HG02678 (cell line): ENCODE results near the gene UNCX.

Experiments used
- ATAC-seq: cut with Tn5 transposase; IDR thresholded peaks from one replicate; pipeline ENCODE4 v1.9.1; 2021; ENCODE audit warnings: mild to moderate bottlenecking, moderate library complexity; ENCODE audit not compliant: unreplicated experiment

The UNCX gene

DNA sequence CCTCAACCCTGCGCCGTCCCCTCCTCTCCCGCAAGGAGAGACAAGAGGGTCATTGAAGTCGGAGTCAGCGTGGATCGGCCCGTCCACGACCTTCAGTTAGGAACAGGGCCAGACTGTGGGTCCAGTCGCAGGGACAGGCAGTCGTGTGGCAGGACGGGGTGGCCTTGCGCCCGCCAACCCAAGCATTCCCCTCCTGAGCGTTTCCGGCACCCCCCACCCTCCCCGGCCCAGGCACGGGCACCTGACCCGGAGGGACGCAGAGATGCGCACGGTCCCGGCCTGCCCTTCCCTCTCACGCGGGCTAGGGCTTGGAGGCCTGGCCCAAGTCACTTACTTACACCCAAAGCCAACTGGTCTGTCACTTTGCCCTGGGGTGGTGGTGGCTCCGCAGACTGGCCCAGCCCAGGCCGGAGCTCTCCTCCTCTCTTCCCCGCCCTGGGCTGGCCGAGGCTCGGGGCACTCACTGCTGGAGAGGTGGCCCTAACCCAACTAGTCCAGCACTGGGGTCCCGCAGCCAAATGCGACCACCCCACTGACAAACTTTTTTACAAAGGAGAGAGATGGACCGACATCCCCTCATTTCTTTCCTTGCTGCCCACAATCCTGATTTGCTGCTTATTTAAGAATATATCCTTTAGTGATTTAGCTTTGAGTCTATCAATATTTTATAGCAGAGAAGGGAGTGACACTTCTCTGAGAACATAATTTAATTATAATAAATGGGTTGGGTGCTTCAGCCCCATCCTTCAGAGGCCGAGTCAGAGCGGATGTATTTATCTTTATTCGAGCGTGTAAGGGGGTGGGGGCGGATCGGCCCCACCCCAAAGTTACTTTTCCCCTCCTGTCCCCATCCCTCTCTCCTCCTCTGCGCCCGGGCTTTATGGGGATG, 1.2 kb upstream of the UNCX start:
- no peak for ATAC-seq

DNA sequence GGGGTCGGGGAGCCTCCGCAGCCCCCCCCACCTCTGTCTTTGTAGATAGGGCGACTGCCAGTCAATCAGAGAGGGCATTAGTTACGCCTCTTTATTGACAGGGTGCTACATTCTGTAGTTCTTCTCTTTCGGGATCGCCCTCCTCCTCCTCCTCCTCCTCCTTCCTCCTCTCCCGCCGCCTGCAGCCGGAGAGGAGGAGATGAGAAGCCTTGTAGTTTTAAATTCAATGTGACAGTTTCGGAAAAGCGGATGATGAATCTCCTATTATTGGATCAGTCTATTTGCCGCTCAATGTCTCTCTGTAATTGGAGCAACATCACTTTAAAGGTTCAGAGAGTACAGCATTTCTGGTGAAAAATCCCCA, 587 bp upstream of the UNCX start:
- no peak for ATAC-seq

DNA sequence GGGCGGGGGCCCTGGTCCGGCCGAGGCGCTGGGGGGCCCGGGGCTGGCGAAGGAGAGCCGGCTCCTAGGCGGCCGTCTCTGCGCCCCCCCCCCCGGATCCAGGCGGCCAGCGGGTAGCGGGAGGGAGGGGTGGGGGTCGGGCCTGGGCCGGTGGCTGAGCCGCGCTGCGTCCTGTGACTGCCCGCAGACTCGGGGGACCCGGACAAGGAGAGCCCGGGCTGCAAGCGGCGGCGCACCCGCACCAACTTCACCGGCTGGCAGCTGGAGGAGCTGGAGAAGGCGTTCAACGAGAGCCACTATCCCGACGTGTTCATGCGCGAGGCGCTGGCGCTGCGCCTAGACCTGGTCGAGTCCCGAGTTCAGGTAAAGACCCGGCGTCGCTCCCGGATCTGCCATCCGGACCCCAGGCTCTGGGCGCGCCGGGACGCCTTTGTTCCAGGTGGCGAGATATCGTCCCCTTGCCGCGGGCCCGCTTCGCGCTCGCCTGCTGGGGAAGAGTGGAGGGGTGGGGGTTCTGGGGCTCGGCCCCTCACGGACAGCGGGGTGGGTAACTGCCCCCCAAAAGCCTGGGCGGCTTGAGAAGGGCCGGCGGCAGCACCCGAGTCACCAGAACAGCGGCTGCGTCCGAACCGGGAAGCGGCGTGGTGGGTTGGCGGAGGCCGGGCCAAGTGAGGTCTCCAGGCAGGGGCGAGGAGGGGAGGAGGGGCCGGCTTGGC, 819 bp downstream of the UNCX start:
- no peak for ATAC-seq

DNA sequence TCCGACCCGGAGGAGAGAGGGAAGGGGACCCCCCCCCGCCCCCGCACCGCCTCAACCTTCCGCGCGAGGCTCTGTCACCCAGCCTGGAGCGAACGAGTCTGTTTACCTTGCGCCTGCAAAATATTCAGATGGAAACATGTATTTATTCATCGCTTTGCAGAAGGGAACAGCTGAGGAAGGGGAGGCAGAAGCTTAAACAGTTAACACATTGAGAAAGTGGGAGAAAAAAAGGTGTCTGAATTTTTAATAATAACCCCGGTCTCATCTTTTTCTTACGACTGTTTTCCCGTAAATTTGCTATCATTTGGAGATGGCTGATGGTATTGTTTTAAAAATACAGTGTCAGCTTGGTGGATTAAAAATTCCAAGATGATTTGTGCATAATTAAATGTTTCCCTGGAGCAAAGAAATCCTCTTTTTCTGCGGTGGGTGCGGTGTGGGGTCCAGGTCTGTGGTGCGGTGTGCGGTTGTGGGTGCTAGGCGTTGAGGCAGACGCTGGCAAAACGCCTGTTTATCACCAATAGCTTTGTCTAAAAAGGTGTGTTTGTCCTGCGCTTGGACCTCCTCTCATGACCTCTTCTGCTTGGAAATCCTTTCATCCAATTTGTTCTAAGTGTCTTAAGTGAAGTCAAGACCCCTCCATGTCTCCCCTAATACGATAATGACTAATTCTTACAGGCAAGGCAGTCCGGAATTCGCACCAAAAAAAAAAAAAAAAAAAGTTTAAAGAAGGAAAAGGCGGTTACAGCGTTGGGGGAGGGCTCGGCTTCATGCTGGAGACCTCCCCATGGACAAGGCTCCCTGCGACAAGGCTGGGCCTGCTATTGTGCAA, 1.6 kb downstream of the UNCX start:
- no peak for ATAC-seq

DNA sequence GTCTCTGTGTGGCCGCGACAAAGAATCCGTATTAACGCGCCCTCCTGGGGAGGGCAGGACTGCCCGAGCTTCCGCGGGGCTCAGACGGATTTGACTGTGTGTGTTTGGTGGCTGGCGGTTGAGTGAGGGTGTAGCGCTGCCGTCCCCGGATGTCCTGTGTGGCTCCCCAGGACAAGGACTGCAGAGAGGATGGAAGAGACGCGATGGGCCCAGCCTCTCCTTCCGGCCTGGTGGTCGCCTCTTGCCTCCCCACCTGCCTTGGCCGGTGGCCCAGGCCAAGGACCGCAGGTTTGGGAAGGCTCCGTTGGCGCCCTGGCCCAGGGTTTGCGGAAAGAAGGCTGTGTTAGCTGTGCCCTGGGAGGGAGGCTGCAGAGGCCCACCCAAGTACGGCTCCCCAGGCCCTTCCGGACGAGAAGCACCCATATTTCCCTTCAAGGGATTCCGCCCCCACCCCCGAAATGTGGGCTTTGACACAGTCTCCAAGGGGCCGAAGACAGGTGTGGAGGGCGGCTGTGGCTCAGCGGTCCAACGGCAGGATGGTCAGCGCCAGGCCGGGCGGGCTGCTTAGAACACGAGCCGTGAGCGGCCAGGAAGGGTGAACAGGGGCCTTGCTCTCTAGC, 2.3 kb downstream of the UNCX start:
- no peak for ATAC-seq

DNA sequence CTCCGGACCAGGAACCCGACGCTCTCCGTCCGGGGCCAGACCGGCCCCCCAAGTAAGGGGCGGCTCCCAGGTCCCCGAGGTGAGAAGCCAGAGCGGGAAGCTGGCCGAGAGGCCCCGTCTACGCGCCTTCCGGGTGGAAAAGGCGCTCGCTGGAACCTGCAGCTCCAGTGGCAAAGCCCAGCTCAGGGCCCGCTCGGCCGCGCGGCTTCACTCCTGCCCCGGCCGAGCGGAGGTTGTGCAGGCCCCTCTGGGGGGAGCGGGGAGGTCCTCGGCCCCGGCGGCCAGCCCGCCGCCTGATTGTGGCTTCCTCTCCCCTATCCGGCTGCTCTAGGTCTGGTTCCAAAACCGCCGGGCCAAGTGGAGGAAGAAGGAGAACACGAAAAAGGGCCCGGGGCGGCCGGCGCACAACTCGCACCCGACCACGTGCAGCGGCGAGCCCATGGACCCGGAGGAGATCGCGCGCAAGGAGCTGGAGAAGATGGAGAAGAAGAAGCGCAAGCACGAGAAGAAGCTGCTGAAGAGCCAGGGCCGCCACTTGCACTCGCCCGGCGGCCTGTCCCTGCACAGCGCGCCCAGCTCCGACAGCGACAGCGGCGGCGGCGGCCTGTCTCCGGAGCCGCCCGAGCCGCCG, 2.9 kb downstream of the UNCX start:
- ATAC-seq: no peak

GRCh38 chr7:1236132-1236661, 3.5 kb downstream of the UNCX start:
- ATAC-seq: no peak

GRCh38 chr7:1236831-1237701, 4.4 kb downstream of the UNCX start:
- no peak for ATAC-seq

DNA sequence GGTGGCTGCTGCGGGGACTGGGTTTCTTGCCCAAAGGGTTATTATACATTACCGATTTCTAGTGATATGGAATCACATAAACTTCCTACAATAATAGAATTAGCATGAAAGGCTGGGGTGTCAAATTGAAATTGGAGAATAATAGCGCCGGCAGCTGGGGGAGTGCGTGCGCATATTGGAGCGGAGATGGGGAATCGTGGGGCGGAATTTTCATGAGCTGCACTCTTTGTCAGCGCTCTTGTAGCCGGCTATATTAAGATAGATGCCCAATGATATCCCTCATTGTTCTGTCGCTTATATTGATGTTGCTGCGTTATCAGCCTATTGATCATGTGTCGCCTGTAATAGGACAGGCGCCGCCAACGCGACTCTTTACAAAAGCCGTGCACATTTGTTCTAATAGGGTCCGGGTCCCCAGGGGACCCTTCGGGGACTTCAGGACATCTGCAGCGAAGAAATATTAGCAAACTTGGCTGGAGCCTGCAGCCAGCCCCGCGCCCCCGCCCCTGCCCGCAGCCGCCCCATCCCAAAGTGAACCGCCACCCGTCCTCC, 5.1 kb downstream of the UNCX start:
- no peak for ATAC-seq

GRCh38 chr7:1238450-1238882, 5.8 kb downstream of the UNCX start:
- ATAC-seq: no peak

GRCh38 chr7:1238931-1239802, 6.5 kb downstream of the UNCX start:
- ATAC-seq: no peak

GRCh38 chr7:1239803-1240516, 7.3 kb downstream of the UNCX start:
- ATAC-seq: no peak

DNA sequence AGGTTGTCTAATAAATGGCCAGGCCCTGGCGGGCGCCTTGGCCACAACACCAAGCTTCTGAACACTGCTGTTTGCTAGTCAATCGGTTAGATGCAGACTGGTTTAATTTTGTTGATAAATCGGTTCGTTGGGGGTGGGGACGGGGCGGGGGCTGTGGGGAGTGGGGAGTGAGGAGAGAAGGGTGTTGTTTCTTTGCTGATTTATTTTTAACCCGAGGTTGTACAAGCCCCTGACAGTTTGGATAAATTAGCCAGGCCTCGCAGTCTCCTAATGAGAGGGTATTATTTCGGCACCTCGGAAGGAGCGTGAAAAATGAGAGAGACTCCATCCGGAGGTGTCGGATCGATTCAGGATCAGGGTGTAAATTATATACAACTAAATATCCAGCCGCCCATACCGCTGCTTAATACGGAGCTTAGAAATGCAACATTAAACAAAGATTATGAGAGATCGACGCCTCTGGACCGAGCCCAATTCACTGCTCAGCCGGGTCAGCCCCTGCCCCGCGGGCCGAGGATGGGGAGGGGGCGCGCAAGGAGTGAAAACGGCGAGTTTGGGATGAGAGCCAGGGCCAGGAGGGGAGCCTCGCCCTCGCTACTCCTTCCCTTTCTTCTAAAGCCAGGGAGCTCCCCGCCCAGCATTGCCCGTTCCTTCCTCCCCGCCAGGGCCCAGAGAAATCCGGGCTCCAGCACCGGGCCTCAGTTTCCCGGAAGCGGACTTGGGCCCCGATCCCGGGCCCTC, 8.0 kb downstream of the UNCX start:
- no peak for ATAC-seq

- ATAC-seq: no peak
These were observed 8.6 kb downstream of the UNCX start for GRCh38 chr7:1241258-1241602.

DNA sequence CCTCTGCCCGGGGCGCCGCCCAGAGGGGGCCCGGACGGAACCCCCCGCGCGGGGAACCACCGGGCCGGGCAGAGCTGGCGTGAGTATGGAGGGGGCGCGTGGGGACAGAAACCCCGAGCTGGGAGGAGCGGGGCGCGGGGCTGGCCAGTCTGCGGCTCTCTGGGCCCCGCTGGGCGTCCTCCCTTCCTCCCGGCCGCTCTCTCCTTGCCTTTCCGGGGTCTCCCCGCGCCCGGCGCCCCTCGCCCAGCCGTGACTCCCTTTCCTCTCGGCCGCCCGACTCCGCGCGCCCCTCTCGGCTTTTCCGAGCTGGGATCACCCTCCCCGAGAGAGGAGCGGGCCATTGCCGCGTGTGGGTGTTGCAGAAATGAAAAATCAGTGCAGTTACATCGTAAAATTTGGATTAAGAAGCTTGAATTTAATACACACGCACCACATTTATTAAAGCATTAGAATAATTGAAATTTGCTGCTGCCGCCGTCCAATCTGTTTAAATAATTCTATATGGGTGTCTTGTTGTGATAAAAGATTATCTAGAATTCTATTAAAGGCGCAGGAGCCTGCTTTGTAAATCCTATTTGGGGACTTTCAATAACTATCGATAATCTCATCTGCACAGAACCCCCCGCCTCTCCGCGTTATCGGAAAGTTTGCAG, 9.1 kb downstream of the UNCX start:
- ATAC-seq: no peak

DNA sequence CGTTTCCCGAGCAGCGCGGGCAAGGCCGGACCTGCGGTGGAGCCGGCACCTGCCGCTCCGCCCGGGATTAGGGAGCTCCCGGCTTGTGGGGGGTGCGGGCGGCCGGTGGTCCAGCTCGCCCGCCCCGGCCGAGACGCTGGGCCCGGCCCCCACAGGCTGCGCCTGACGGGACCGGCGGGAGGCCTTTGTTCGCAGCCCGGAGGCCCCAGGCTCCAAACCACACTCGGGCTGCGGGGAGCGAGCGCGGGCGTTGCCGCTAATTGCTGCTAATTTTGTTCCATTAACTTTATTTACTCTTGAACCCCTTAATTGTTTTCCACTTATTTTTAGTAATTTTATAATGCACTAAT, 9.6 kb downstream of the UNCX start:
- no peak for ATAC-seq
